DOHH2 (cell line): Measurements from ENCODE around the gene SALL2.

Experiments
- EZH2phosphoT487 ChIP-seq: fragments of 200-600 bp; sonication (generic); IDR thresholded peaks from 2 replicates; pipeline ENCODE4 v1.6.1; 2017; ENCODE audit warnings: borderline replicate concordance, mild to moderate bottlenecking, antibody characterized with exemption, low read length, moderate library complexity, mixed read lengths
- TF ChIP-seq, protein P1 (sequence below): fragments of 200-600 bp; sonication (generic); IDR thresholded peaks from one replicate; pipeline ENCODE4 v1.5.1; 2014; ENCODE audit warnings: antibody characterized with exemption, mild to moderate bottlenecking, low read depth, low read length; ENCODE audit not compliant: poor library complexity, severe bottlenecking

DNA sequence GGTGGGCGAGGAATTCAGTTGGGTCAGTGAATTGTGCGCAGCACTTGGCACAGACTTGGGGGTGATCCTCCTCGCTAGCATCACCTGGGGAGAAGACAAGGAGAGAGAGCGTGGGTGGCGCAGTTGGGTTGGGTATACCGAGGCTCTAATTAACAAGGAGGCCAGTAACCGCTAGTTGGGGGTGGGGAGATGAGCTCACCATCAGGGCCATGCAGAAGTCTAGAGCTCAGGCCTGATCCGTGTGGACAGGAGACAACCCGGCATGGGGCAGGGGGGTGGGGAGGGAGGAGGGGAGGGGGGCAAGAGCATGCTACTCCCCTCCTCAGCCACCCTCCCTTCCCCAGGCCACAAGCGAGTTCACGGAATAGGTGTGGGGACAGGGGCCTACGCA lies 580 bp downstream of the SALL2 start:
- TF ChIP-seq, protein P1, sequence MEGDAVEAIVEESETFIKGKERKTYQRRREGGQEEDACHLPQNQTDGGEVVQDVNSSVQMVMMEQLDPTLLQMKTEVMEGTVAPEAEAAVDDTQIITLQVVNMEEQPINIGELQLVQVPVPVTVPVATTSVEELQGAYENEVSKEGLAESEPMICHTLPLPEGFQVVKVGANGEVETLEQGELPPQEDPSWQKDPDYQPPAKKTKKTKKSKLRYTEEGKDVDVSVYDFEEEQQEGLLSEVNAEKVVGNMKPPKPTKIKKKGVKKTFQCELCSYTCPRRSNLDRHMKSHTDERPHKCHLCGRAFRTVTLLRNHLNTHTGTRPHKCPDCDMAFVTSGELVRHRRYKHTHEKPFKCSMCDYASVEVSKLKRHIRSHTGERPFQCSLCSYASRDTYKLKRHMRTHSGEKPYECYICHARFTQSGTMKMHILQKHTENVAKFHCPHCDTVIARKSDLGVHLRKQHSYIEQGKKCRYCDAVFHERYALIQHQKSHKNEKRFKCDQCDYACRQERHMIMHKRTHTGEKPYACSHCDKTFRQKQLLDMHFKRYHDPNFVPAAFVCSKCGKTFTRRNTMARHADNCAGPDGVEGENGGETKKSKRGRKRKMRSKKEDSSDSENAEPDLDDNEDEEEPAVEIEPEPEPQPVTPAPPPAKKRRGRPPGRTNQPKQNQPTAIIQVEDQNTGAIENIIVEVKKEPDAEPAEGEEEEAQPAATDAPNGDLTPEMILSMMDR = no peak
- TF ChIP-seq EZH2phosphoT487 = no peak
